K562 (cell line): ENCODE data around the gene ADNP. TPM values are rescaled to one million over a fixed set of nuclear protein-coding genes. Genes with fewer than 3 reads are reported as not detected.

Experiments used
- ARID2 ChIP-seq: fragments of 450-650 bp; IDR thresholded peaks from 2 replicates; pipeline ENCODE4 v1.6.1; 2017; ENCODE audit warnings: antibody characterized with exemption, mild to moderate bottlenecking
- ARID3A ChIP-seq: IDR thresholded peaks from 2 replicates; pipeline ENCODE4 v1.6.1; 2012; ENCODE audit warnings: low read depth, low read length, improper control_type of control experiment, borderline replicate concordance
- ATF6 ChIP-seq: sonication (generic); formaldehyde crosslinking; IDR thresholded peaks from 2 replicates; pipeline ENCODE4 v1.4.0; 2020; ENCODE audit warnings: mild to moderate bottlenecking, missing genetic modification reagents
- DMBX1 ChIP-seq: fragments of 250-450 bp; sonication (Bioruptor Pico); IDR thresholded peaks from 2 replicates; pipeline ENCODE4 v1.8.0; 2022; ENCODE audit warnings: inconsistent platforms, mild to moderate bottlenecking, moderate library complexity, borderline replicate concordance
- E2F1 ChIP-seq: sonication (generic); formaldehyde crosslinking; IDR thresholded peaks from 2 replicates; pipeline ENCODE4 v1.8.1; 2023; ENCODE audit warnings: mild to moderate bottlenecking, missing genetic modification reagents, moderate library complexity
- EZH2 ChIP-seq: IDR thresholded peaks from 2 replicates; pipeline ENCODE4 v1.6.1; 2012; ENCODE audit warnings: low read depth, mild to moderate bottlenecking, inconsistent platforms, low read length, borderline replicate concordance
- NCOA2 ChIP-seq, 2 experiments: fragments of 450-650 bp; IDR thresholded peaks; 2 replicates each; pipeline ENCODE4 v1.6.1; 2018; ENCODE audit warnings: mild to moderate bottlenecking in 2 of 2, moderate library complexity in 1 of 2; ENCODE audit not compliant: partially characterized antibody in 2 of 2
- NEUROD1 ChIP-seq: fragments of 150-350 bp; IDR thresholded peaks from 2 replicates; pipeline ENCODE4 v1.6.1; 2014; ENCODE audit warnings: borderline replicate concordance, low read length, low read depth; ENCODE audit not compliant: partially characterized antibody
- NUFIP1 ChIP-seq: fragments of 450-650 bp; IDR thresholded peaks from 2 replicates; pipeline ENCODE4 v1.6.1; 2018; ENCODE audit not compliant: partially characterized antibody
- PTBP1 ChIP-seq: fragments of 200-400 bp; formaldehyde crosslinking; IDR thresholded peaks from 2 replicates; pipeline ENCODE4 v1.6.1; 2017; ENCODE audit warnings: low read depth, low read length
- RAD21 ChIP-seq, 2 experiments: fragments of 250-450 bp in 1 of 2; fragments of 450-650 bp in 1 of 2; sonication (Bioruptor Pico) in 1 of 2; formaldehyde crosslinking in 1 of 2; IDR thresholded peaks in 1 of 2; conservative IDR thresholded peaks in 1 of 2; 2 replicates each; pipeline versions ENCODE4 v1.4.0 to v1.8.0; 2020 to 2022; ENCODE audit warnings: mild to moderate bottlenecking in 2 of 2, moderate library complexity in 1 of 2
- TCF3 ChIP-seq: sonication (generic); formaldehyde crosslinking; IDR thresholded peaks from 2 replicates; pipeline ENCODE4 v1.4.0; 2020; ENCODE audit warnings: mild to moderate bottlenecking, missing genetic modification reagents
- TEAD2 ChIP-seq: fragments of 450-650 bp; IDR thresholded peaks from 2 replicates; pipeline ENCODE4 v1.6.1; 2016; ENCODE audit warnings: missing genetic modification characterization, control low read depth, missing compliant biosample characterization
- TFAM ChIP-seq: fragments of 250-450 bp; sonication (Bioruptor Pico); conservative IDR thresholded peaks from 2 replicates; pipeline ENCODE4 v1.5.0; 2021; ENCODE audit warnings: mild to moderate bottlenecking, moderate library complexity
- THAP12 ChIP-seq: fragments of 250-450 bp; sonication (Bioruptor Pico); IDR thresholded peaks from 2 replicates; pipeline ENCODE4 v1.9.0; 2021; ENCODE audit warnings: mild to moderate bottlenecking, inconsistent platforms
- XRCC3 ChIP-seq: fragments of 450-650 bp; IDR thresholded peaks from 2 replicates; pipeline ENCODE4 v1.6.1; 2017; ENCODE audit warnings: mild to moderate bottlenecking, moderate library complexity
- ZBTB26 ChIP-seq: fragments of 450-650 bp; formaldehyde crosslinking; IDR thresholded peaks from 2 replicates; pipeline ENCODE4 v1.4.0; 2022; ENCODE audit warnings: missing genetic modification characterization
- ZKSCAN1 ChIP-seq: fragments of 150-350 bp; IDR thresholded peaks from 2 replicates; pipeline ENCODE4 v1.6.1; 2016; ENCODE audit warnings: low read depth, low read length
- polyA plus RNA-seq, 8 experiments: library from polyadenylated mRNA; depleted of rRNA in 4 of 8; stranded (reverse) in 5 of 8; unstranded in 3 of 8; fragments of >200 nt; fragmentation: Nextera tagmentation in 2 of 8; fragmentation: Illumina TruSeq in 1 of 8; extraction: Ambion mirVana in 2 of 8; extraction: Trizol in 1 of 8; gene quantifications; 2 replicates each; pipeline versions ENCODE4 v1.2.1 to v1.2.3, GENCODE V29; 2011 to 2014; ENCODE audit warnings: inconsistent platforms in 1 of 8, missing spikeins in 1 of 8
- total RNA-seq, 7 experiments: library from RNA; depleted of rRNA in 6 of 7; stranded (reverse); fragments of >200 nt in 6 of 7; fragmentation: Illumina TruSeq in 2 of 7; extraction: Trizol in 2 of 7; gene quantifications; 2 replicates each; pipeline versions ENCODE4 v1.2.1 to v1.2.3, GENCODE V29; 2011 to 2021; ENCODE audit warnings: low replicate concordance in 1 of 7

Gene ADNP
- total and polyA plus RNA-seq, 9 of the 15 experiments (the other 6 are each of a cell fraction or from before 2014, with no cell fraction given), result 17.8 to 59.9 (median 25.3) TPM

- TF ChIP-seq THAP12 (CRISPR knock-in tag) (no peak), DMBX1 (CRISPR knock-in tag) (no peak), ATF6 (no peak), ZBTB26 (CRISPR knock-in tag) (no peak), XRCC3 (no peak), ZKSCAN1 (no peak), TFAM (CRISPR knock-in tag) (no peak), EZH2 (no peak), NUFIP1 (no peak), TCF3 (0 out of 2 replicates have a peak, but pooled peaks have one; percentile 9), E2F1 (CRISPR knock-in tag) (0 out of 2 replicates have a peak, but pooled peaks have one; percentile 1), NEUROD1 (no peak), RAD21 (CRISPR knock-in tag; conservative IDR thresholded peaks at IDR 0.05 in 1 of 2, IDR thresholded peaks at IDR 0.05 in 1 of 2) (no peak), NCOA2 (IDR thresholded peaks at IDR 0.05; ENCODE audit: partially characterized antibody in 2 of 2) (no peak), ARID2 (no peak), TEAD2 (tag) (no peak), ARID3A (no peak), PTBP1 (no peak)
Observed at GRCh38 chr20:50958615-50959542, 27.6 kb upstream of the ADNP start, which contains the start of gene MOCS3 (continued).
